HEK293 (cell line): Measurements from ENCODE around the gene SMIM5.

Source experiments
- CTCF ChIA-PET: fragments of 350-600 bp; formaldehyde crosslinking; extraction: SDS; loops from one replicate; lab custom pipeline; 2021; ENCODE audit warnings: antibody characterized with exemption; lab: Yijun Ruan, JAX
- POLR2A ChIA-PET: fragments of 300-600 bp; formaldehyde crosslinking; extraction: SDS; loops from one replicate; lab custom pipeline; 2020; ENCODE audit warnings: antibody characterized with exemption, inconsistent platforms; lab: Yijun Ruan, JAX
- H3K27ac ChIP-seq: fragments of 200-500 bp; sonication (Bioruptor generic); 2 replicates; pipeline ENCODE4 v1.5.1; 2014; ENCODE audit warnings: low read depth, low read length, control low read depth, inconsistent platforms; ENCODE audit errors: extremely low read depth
- H3K36me3 ChIP-seq, 2 experiments: fragments of 200-500 bp in 1 of 2; sonication (Bioruptor generic) in 1 of 2; 1 replicate in 1 of 2; 2 replicates in 1 of 2; pipeline ENCODE4 v1.5.1; 2014 to 2017; ENCODE audit warnings: inconsistent platforms in 2 of 2, low read length in 2 of 2; ENCODE audit not compliant: control insufficient read depth in 2 of 2, insufficient read depth in 1 of 2
- H3K4me1 ChIP-seq: fragments of 200-500 bp; sonication (Bioruptor generic); 2 replicates; pipeline ENCODE4 v1.5.1; 2014; ENCODE audit warnings: mild to moderate bottlenecking, low read length, inconsistent platforms; ENCODE audit not compliant: control insufficient read depth, insufficient read depth
- H3K4me3 ChIP-seq: 2 replicates; pipeline ENCODE4 v1.5.1; 2011; ENCODE audit warnings: low read depth, mild to moderate bottlenecking, control low read depth, low read length, moderate library complexity
- H3K9me3 ChIP-seq: fragments of 200-500 bp; sonication (Bioruptor generic); 2 replicates; pipeline ENCODE4 v1.5.1; 2014; ENCODE audit warnings: low read depth, low read length, inconsistent platforms; ENCODE audit not compliant: control insufficient read depth, insufficient read depth
- ELK4 ChIP-seq: IDR thresholded peaks from 2 replicates; pipeline ENCODE4 v1.6.1; 2011; ENCODE audit warnings: mild to moderate bottlenecking, low read depth, low read length, borderline replicate concordance
- GFI1B ChIP-seq: fragments of 450-650 bp; formaldehyde crosslinking; IDR thresholded peaks from 2 replicates; pipeline ENCODE4 v1.5.1; 2016; ENCODE audit warnings: missing biosample characterization, missing genetic modification characterization
- HOXA7 ChIP-seq: sonication (generic); formaldehyde crosslinking; IDR thresholded peaks from 2 replicates; pipeline ENCODE4 v1.8.1; 2022; ENCODE audit warnings: missing genetic modification reagents, borderline replicate concordance
- PRDM1 ChIP-seq: fragments of 450-650 bp; formaldehyde crosslinking; IDR thresholded peaks from 2 replicates; pipeline ENCODE4; 2016; ENCODE audit warnings: missing biosample characterization, missing genetic modification characterization
- WT1 ChIP-seq: fragments of 450-650 bp; formaldehyde crosslinking; IDR thresholded peaks from 2 replicates; pipeline ENCODE4 v1.5.1; 2016; ENCODE audit warnings: missing biosample characterization, missing genetic modification characterization
- ZBTB49 ChIP-seq: fragments of 450-650 bp; formaldehyde crosslinking; IDR thresholded peaks from 2 replicates; pipeline ENCODE4 v1.5.1; 2016; ENCODE audit warnings: missing biosample characterization, missing genetic modification characterization, low read depth
- ZEB2 ChIP-seq: fragments of 450-650 bp; formaldehyde crosslinking; IDR thresholded peaks from 2 replicates; pipeline ENCODE4 v1.5.1; 2016; ENCODE audit warnings: missing biosample characterization, missing genetic modification characterization
- ZFP37 ChIP-seq: fragments of 450-650 bp; formaldehyde crosslinking; IDR thresholded peaks from 2 replicates; pipeline ENCODE4 v1.5.1; 2016; ENCODE audit warnings: missing biosample characterization, missing genetic modification characterization
- ZFP69B ChIP-seq: fragments of 450-650 bp; formaldehyde crosslinking; IDR thresholded peaks from 2 replicates; pipeline ENCODE4 v1.5.1; 2016; ENCODE audit warnings: missing biosample characterization, missing genetic modification characterization
- ZNF10 ChIP-seq: fragments of 450-650 bp; formaldehyde crosslinking; IDR thresholded peaks from 2 replicates; pipeline ENCODE4 v1.5.1; 2017; ENCODE audit warnings: missing biosample characterization, missing genetic modification characterization
- ZNF121 ChIP-seq: fragments of 450-650 bp; formaldehyde crosslinking; IDR thresholded peaks from 2 replicates; pipeline ENCODE4 v1.5.1; 2016; ENCODE audit warnings: missing biosample characterization, missing genetic modification characterization
- ZNF132 ChIP-seq: fragments of 450-650 bp; formaldehyde crosslinking; IDR thresholded peaks from 2 replicates; pipeline ENCODE4 v1.5.1; 2017; ENCODE audit warnings: missing biosample characterization, missing genetic modification characterization, borderline replicate concordance
- ZNF157 ChIP-seq: fragments of 450-650 bp; formaldehyde crosslinking; IDR thresholded peaks from 2 replicates; pipeline ENCODE4 v1.5.1; 2016; ENCODE audit warnings: missing biosample characterization, missing genetic modification characterization
- ZNF221 ChIP-seq: fragments of 450-650 bp; formaldehyde crosslinking; IDR thresholded peaks from 2 replicates; pipeline ENCODE4 v1.5.1; 2017; ENCODE audit warnings: missing biosample characterization, missing genetic modification characterization, borderline replicate concordance
- ZNF501 ChIP-seq: fragments of 450-650 bp; formaldehyde crosslinking; IDR thresholded peaks from 2 replicates; pipeline ENCODE4 v1.5.1; 2016; ENCODE audit warnings: missing biosample characterization, missing genetic modification characterization
- ZNF510 ChIP-seq: fragments of 450-650 bp; formaldehyde crosslinking; IDR thresholded peaks from 2 replicates; pipeline ENCODE4 v1.5.1; 2018; ENCODE audit warnings: mild to moderate bottlenecking, missing genetic modification characterization, missing biosample characterization; ENCODE audit not compliant: insufficient replicate concordance
- ZNF548 ChIP-seq: fragments of 450-650 bp; formaldehyde crosslinking; IDR thresholded peaks from 2 replicates; pipeline ENCODE4 v1.5.1; 2016; ENCODE audit warnings: missing biosample characterization, missing genetic modification characterization
- ZNF571 ChIP-seq: fragments of 450-650 bp; formaldehyde crosslinking; IDR thresholded peaks from 2 replicates; pipeline ENCODE4 v1.5.0; 2017; ENCODE audit warnings: missing biosample characterization, missing genetic modification characterization
- ZNF580 ChIP-seq: fragments of 450-650 bp; formaldehyde crosslinking; IDR thresholded peaks from 2 replicates; pipeline ENCODE4 v1.5.1; 2016; ENCODE audit warnings: missing biosample characterization, missing genetic modification characterization
- ZNF585B ChIP-seq: fragments of 450-650 bp; formaldehyde crosslinking; IDR thresholded peaks from 2 replicates; pipeline ENCODE4 v1.5.1; 2016; ENCODE audit warnings: missing biosample characterization, missing genetic modification characterization
- ZNF623 ChIP-seq: fragments of 450-650 bp; formaldehyde crosslinking; IDR thresholded peaks from 2 replicates; pipeline ENCODE4 v1.5.1; 2016; ENCODE audit warnings: missing biosample characterization, missing genetic modification characterization
- ZNF629 ChIP-seq: fragments of 450-650 bp; formaldehyde crosslinking; IDR thresholded peaks from 2 replicates; pipeline ENCODE4 v1.5.1; 2017; ENCODE audit warnings: missing biosample characterization, missing genetic modification characterization
- ZNF76 ChIP-seq: fragments of 450-650 bp; formaldehyde crosslinking; IDR thresholded peaks from 2 replicates; pipeline ENCODE4; 2016; ENCODE audit warnings: low read depth, missing biosample characterization, missing genetic modification characterization, borderline replicate concordance
- ZNF843 ChIP-seq: fragments of 450-650 bp; formaldehyde crosslinking; IDR thresholded peaks from 2 replicates; pipeline ENCODE4 v1.5.1; 2016; ENCODE audit warnings: missing biosample characterization, missing genetic modification characterization
- TF ChIP-seq, protein P1 (sequence below): fragments of 450-650 bp; formaldehyde crosslinking; IDR thresholded peaks from 2 replicates; pipeline ENCODE4 v1.5.1; 2016; ENCODE audit warnings: missing biosample characterization, missing genetic modification characterization

Gene SMIM5

DNA sequence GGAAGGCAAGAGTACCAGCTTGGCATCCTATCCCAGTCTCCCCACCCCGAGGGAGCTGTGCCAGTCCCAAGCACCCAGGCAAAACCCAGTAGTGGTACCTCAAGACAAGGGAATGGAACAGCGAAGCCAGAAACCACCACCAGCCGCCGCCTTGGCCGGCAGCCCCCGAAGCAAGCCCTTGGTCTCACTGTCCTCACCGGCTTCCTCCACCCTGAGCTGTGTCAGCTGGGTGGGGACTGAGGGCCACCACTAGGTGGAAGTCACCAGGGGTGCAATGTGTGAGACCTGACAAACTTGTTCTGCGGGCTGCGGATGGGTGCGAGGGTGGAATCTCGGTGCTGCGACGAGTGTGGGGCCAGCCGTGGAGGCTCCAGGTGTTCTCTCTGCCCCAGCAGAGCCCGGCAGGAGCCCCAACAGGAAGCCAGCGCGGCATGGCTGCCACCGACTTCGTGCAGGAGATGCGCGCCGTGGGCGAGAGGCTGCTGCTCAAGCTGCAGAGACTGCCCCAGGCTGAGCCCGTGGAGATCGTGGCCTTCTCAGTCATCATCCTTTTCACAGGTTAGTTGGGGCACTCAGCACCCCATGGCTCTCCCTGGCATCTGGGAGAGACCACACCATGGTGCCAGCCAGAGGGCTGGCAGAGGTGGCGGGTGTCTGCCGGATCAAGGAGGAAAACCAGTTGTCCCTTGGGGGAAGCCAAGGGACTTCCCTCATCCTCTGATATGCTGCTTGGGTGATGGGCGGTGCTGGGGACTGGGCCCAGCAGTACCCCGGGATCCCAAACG lies 6.7 kb downstream of the SMIM5 start:
- H3K36me3 ChIP-seq = peaks cover 9 to 60% of the 10 kb centered on the region in 2 experiments; a peak in 2 of 3 replicates
- H3K4me1 ChIP-seq = no peaks in the 10 kb centered on the region
- ChIA-PET CTCF (interaction anchor here (0.6 to 22.8 kb wide), 5 partner anchors 8 to 108 kb away, joined by 3 to 410 read pairs (median 7); partner anchors contain the start of gene SMIM5), POLR2A (no interaction called here)
- no peak overlapping the region for H3K4me3 ChIP-seq
- no peak overlapping the region for H3K27ac ChIP-seq
- TF ChIP-seq ZFP69B = no peak
- no peak for TF ChIP-seq ZNF501
- TF ChIP-seq ZNF121 (tag by site-specific recombination) = no peak
- TF ChIP-seq, protein P1, sequence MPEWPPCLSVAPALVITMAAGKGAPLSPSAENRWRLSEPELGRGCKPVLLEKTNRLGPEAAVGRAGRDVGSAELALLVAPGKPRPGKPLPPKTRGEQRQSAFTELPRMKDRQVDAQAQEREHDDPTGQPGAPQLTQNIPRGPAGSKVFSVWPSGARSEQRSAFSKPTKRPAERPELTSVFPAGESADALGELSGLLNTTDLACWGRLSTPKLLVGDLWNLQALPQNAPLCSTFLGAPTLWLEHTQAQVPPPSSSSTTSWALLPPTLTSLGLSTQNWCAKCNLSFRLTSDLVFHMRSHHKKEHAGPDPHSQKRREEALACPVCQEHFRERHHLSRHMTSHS (tag by site-specific recombination) = no peak
- no peak for TF ChIP-seq ZNF157 (tag by site-specific recombination)
- TF ChIP-seq ZNF510 (tag by site-specific recombination) = no peak
- no peak for TF ChIP-seq ZNF221
- TF ChIP-seq ZEB2 (tag by site-specific recombination) = no peak
- no peak for TF ChIP-seq ZNF623
- TF ChIP-seq HOXA7 (CRISPR knock-in tag) = no peak
- TF ChIP-seq ZNF76 (tag by site-specific recombination) = no peak
- TF ChIP-seq ZNF132 (tag by site-specific recombination) = no peak
- TF ChIP-seq PRDM1 (tag by site-specific recombination) = no peak
- TF ChIP-seq ZNF10 (tag by site-specific recombination) = no peak
- no peak for TF ChIP-seq ZFP37 (tag by site-specific recombination)
- TF ChIP-seq ZNF548 (tag by site-specific recombination) = no peak
- TF ChIP-seq GFI1B (tag by site-specific recombination) = no peak
- no peak for TF ChIP-seq WT1 (tag by site-specific recombination)
- no peak for TF ChIP-seq ZNF843 (tag by site-specific recombination)
- TF ChIP-seq ZBTB49 (tag by site-specific recombination) = no peak
- H3K9me3 ChIP-seq = no peaks in the 10 kb centered on the region

DNA sequence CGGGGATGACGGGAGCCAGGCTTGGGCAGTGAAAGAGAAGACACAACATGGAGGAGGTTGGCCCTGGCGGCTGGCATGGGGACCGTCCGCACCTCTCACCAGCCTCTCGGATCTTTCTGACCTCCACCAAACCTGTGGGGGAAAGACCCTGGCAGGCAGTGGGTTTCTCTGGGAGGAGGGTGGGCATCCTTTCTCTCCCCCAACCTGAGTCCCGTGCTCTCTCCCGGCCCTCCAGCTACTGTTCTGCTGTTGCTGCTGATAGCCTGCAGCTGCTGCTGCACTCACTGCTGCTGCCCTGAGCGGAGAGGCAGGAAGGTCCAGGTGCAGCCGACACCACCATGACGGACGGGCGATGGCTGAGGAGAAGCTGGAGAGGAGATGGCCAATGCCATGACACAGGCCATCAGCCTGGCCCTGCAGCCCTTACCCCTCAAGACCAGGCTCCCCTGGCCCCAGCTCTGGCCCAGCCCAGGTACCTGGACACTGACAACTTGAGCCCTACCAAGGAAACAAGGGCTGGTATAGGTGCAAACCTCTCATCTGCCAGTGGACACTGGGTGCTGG lies 7.4 kb downstream of the SMIM5 start:
- POLR2A ChIA-PET = interaction anchor here (1.2 to 1.3 kb wide), 2 partner anchors 13 to 139 kb away, joined by 4 to 5 read pairs; no protein-coding TSS in a partner anchor
- TF ChIP-seq ELK4 (no peak), ZNF76 (tag by site-specific recombination) (no peak), ZNF10 (tag by site-specific recombination) (no peak), ZNF571 (no peak), ZNF629 (tag by site-specific recombination) (no peak), ZNF580 (tag by site-specific recombination) (no peak), ZNF585B (tag by site-specific recombination) (no peak)
- TF ChIP-seq, protein P1 (tag by site-specific recombination) = no peak
- Histone ChIP-seq H3K36me3 (peaks cover 9 to 67% of the 10 kb centered on the region in 2 experiments; a peak in 2 of 3 replicates), H3K27ac (no peak overlapping the region), H3K4me1 (no peaks in the 10 kb centered on the region), H3K4me3 (no peak overlapping the region), H3K9me3 (no peaks in the 10 kb centered on the region)
- CTCF ChIA-PET = interaction anchor here (0.6 to 22.8 kb wide), 5 partner anchors 9 to 107 kb away, joined by 3 to 410 read pairs (median 7); partner anchors contain the start of gene SMIM5
